Measurements from ENCODE around the gene RAD51D.

The RAD51D gene

DNA sequence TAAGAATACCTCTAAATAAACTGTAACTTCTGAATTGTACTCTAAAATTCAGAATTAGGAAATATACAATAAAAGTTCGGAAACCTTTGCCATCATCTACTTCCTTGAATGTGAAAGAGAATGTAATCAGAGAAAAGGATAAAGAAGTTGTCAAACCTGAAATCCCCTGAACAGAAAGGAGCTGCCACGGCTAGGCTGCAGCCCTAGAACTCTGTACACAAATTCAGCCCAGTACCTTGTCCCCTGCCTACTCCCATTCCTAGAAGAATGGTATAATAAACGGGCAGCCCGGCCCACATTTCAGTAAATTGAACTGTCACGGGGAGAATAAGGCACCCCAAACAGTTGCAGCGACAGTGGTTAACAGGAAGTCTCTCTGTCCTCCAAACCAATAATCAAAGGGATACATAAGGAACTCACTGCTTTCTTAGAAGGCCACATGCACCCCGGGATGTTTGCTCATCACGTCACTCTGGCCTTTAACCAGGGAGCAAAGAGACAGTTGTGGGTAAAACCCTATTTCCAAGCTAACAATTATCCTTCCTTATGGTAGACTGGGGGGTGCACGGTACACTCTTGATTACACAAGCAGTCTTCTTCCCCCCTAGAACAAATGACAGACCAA lies 31.8 kb downstream of the RAD51D start:
- Histone ChIP-seq H3K4me3 (ENCODE audit: low read depth, low read length) (peak overlapping the region; percentile 56), H3K27ac (ENCODE audit: extremely low read depth, low read depth, low read length) (peak overlapping the region; percentile 81), H3K36me3 (ENCODE audit: control insufficient read depth in 2 of 2, insufficient read depth in 1 of 2, low read length in 2 of 2) (no peaks in the 10 kb centered on the region; a peak in 1 of 3 replicates), H3K4me1 (ENCODE audit: control insufficient read depth, insufficient read depth, low read length) (peaks cover 7% of the 10 kb centered on the region), H3K9me3 (ENCODE audit: control insufficient read depth, insufficient read depth, low read depth, low read length) (no peaks in the 10 kb centered on the region)
- 0 out of 2 replicates have a peak, but pooled peaks have one; percentile 8 for TF ChIP-seq GLIS1 (tag by site-specific recombination; IDR thresholded peaks at IDR 0.05)
- TF ChIP-seq ZNF843 (tag by site-specific recombination; IDR thresholded peaks at IDR 0.05): no peak
- TF ChIP-seq ZNF654 (tag by site-specific recombination; IDR thresholded peaks at IDR 0.05; ENCODE audit: low read depth): no peak
- TF ChIP-seq ZNF549 (tag by site-specific recombination; IDR thresholded peaks at IDR 0.05): no peak
- TF ChIP-seq PRDM1 (tag by site-specific recombination; IDR thresholded peaks at IDR 0.05): no peak
- TF ChIP-seq ZNF155 (tag by site-specific recombination; IDR thresholded peaks at IDR 0.05): no peak
- TF ChIP-seq ZNF121 (tag by site-specific recombination; IDR thresholded peaks at IDR 0.05): no peak
- TF ChIP-seq SP7 (tag by site-specific recombination; IDR thresholded peaks at IDR 0.05): peak; percentile 83
- 0 out of 2 replicates have a peak, but pooled peaks have one; percentile 45 for TF ChIP-seq ZBTB17 (tag by site-specific recombination; IDR thresholded peaks at IDR 0.05)
- TF ChIP-seq ZFP37 (tag by site-specific recombination; IDR thresholded peaks at IDR 0.05): no peak
- TF ChIP-seq, protein P1, sequence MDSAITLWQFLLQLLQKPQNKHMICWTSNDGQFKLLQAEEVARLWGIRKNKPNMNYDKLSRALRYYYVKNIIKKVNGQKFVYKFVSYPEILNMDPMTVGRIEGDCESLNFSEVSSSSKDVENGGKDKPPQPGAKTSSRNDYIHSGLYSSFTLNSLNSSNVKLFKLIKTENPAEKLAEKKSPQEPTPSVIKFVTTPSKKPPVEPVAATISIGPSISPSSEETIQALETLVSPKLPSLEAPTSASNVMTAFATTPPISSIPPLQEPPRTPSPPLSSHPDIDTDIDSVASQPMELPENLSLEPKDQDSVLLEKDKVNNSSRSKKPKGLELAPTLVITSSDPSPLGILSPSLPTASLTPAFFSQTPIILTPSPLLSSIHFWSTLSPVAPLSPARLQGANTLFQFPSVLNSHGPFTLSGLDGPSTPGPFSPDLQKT (IDR thresholded peaks at IDR 0.05; ENCODE audit: borderline replicate concordance, low read depth, low read length): no peak
- TF ChIP-seq ZNF629 (tag by site-specific recombination; IDR thresholded peaks at IDR 0.05): 0 out of 2 replicates have a peak, but pooled peaks have one; percentile 39
- TF ChIP-seq ZNF521 (tag by site-specific recombination; IDR thresholded peaks at IDR 0.05): no peak
- TF ChIP-seq ZNF311 (tag by site-specific recombination; IDR thresholded peaks at IDR 0.05; ENCODE audit: borderline replicate concordance): no peak
- TF ChIP-seq ZNF530 (tag by site-specific recombination; IDR thresholded peaks at IDR 0.05; ENCODE audit: low read depth): no peak
- no peak for TF ChIP-seq TCF7L2 (IDR thresholded peaks at IDR 0.05; ENCODE audit: borderline replicate concordance, low read depth, low read length)
- CTCF ChIA-PET: interaction anchor here (0.6 to 1.4 kb wide), 8 partner anchors 17 to 464 kb away, joined by 3 to 9 read pairs (median 4); partner anchors contain the start of gene NLE1
- POLR2A ChIA-PET: interaction anchor here (0.6 to 1.8 kb wide), 2 partner anchors 24 to 47 kb away, joined by 4 to 6 read pairs (median 5); partner anchors contain the start of gene RFFL

DNA sequence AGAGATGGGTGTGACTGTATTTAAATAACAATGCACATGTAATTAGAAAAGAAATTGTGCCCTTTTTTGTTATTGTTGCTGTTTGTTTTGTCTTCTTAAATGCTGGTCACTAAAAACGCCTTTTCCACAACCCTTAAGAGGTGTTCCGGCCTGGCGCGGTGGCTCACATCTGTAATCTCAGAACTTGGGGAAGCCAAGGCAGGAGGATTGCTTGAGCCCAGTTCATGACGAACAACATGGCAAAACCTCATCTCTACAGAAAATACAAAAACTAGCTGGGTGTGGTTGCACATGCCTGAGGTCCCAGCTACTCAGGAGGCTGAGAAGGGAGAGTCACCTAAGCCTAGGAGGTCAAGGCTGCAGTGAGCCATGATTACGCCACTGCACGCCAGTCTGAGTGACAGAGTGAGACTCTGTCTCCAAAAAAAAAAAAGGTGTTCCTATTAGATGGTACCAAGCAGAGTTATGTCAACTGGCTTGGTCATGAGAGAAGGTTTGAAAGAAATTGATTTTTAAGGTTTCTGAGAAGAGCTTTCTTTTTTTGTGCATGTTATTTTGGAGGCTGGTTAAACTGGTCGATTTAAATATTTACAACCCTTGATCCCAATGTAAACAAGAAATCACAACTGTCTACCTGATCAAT lies 32.6 kb downstream of the RAD51D start:
- Histone ChIP-seq H3K4me1 (ENCODE audit: control insufficient read depth, insufficient read depth, low read length) (peaks cover 15% of the 10 kb centered on the region), H3K27ac (ENCODE audit: extremely low read depth, low read depth, low read length) (no peak overlapping the region), H3K9me3 (ENCODE audit: control insufficient read depth, insufficient read depth, low read depth, low read length) (no peaks in the 10 kb centered on the region), H3K4me3 (ENCODE audit: low read depth, low read length) (no peak overlapping the region), H3K36me3 (ENCODE audit: control insufficient read depth in 2 of 2, insufficient read depth in 1 of 2, low read length in 2 of 2) (no peaks in the 10 kb centered on the region; a peak in 1 of 3 replicates)
- ChIA-PET POLR2A (interaction anchor here (0.8 to 1.8 kb wide), 2 partner anchors 24 to 517 kb away, joined by 3 to 6 read pairs; partner anchors contain the start of gene RFFL), CTCF (interaction anchor here (0.6 to 1.4 kb wide), 8 partner anchors 17 to 465 kb away, joined by 3 to 9 read pairs (median 4); partner anchors contain the start of gene NLE1)
- TF ChIP-seq ZNF600 (tag by site-specific recombination; IDR thresholded peaks at IDR 0.05): 0 out of 2 replicates have a peak, but pooled peaks have one; percentile 11
- TF ChIP-seq ZNF391 (tag by site-specific recombination; IDR thresholded peaks at IDR 0.05; ENCODE audit: borderline replicate concordance, low read depth): no peak
- TF ChIP-seq, protein P2, sequence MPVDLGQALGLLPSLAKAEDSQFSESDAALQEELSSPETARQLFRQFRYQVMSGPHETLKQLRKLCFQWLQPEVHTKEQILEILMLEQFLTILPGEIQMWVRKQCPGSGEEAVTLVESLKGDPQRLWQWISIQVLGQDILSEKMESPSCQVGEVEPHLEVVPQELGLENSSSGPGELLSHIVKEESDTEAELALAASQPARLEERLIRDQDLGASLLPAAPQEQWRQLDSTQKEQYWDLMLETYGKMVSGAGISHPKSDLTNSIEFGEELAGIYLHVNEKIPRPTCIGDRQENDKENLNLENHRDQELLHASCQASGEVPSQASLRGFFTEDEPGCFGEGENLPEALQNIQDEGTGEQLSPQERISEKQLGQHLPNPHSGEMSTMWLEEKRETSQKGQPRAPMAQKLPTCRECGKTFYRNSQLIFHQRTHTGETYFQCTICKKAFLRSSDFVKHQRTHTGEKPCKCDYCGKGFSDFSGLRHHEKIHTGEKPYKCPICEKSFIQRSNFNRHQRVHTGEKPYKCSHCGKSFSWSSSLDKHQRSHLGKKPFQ (tag by site-specific recombination; IDR thresholded peaks at IDR 0.05): no peak
- TF ChIP-seq ZNF776 (tag by site-specific recombination; IDR thresholded peaks at IDR 0.05; ENCODE audit: borderline replicate concordance): no peak
